HCT116 (cell line): ENCODE data around the gene SENP1. TPM values are rescaled to one million over a fixed set of nuclear protein-coding genes. Genes with fewer than 3 reads are reported as not detected.

Experiments
- ATAC-seq: fragments of 200-7000 bp; cut with Tn5 transposase; 2 replicates; pipeline ENCODE4 v1.9.1; 2020; ENCODE audit warnings: mild to moderate bottlenecking, moderate library complexity
- BruUV-seq: library from RNA; stranded (reverse); fragments of 400-500 nt; replicated peaks from 2 replicates; lab custom pipeline; 2021; lab: Mats Ljungman, UMichigan
- CTCF ChIA-PET: fragments of 300-600 bp; sonication (Branson Sonifier 250); formaldehyde crosslinking; loops from one replicate; lab custom pipeline; 2021; ENCODE audit warnings: antibody characterized with exemption; lab: Charles Lee
- POLR2A ChIA-PET: fragments of 300-600, 350-600 bp; sonication (Branson Sonifier 250); formaldehyde crosslinking; loops from one replicate; lab custom pipeline; 2021; ENCODE audit warnings: antibody characterized with exemption; lab: Charles Lee
- RAD21 ChIA-PET, 2 experiments: fragments of 300-600 bp; sonication (Branson Sonifier 250); formaldehyde crosslinking; loops; one replicate each; lab custom pipeline; 2023; ENCODE audit warnings: low total read pairs in 2 of 2; ENCODE audit not compliant: uncharacterized antibody in 2 of 2, unreplicated experiment in 2 of 2, low non-redundant PET in 1 of 2; lab: Charles Lee
- DNase-seq: peaks from one replicate; pipeline ENCODE4 v3.0.0-alpha.2; 2010; ENCODE audit warnings: low read depth, low spot score
- H2AFZ ChIP-seq: fragments of 200-600 bp; shearing (Covaris generic), sonication (generic); 2 replicates; pipeline ENCODE4 v1.6.1; 2017; ENCODE audit warnings: low read depth, mixed run types, mixed read lengths, antibody characterized with exemption, low read length; ENCODE audit not compliant: poor library complexity, severe bottlenecking
- H3K27ac ChIP-seq: 2 replicates; pipeline ENCODE4 v1.5.1; 2012; ENCODE audit warnings: low read depth, low read length
- H3K27me3 ChIP-seq: fragments of 200-600 bp; sonication (generic); 2 replicates; pipeline ENCODE4 v1.6.1; 2016; ENCODE audit warnings: mixed run types, low read length, mixed read lengths; ENCODE audit not compliant: insufficient read depth
- H3K36me3 ChIP-seq, 2 experiments: fragments of 200-500 bp in 1 of 2; fragments of 200-600 bp in 1 of 2; sonication (Bioruptor generic) in 1 of 2; sonication (generic) in 1 of 2; 2 replicates each; pipeline versions ENCODE4 v1.5.1 to v1.6.1; 2014 to 2016; ENCODE audit warnings: low read length in 2 of 2, inconsistent platforms in 1 of 2, mixed read lengths in 1 of 2, mixed run types in 1 of 2; ENCODE audit not compliant: insufficient read depth in 2 of 2, control insufficient read depth in 1 of 2
- H3K4me1 ChIP-seq, 2 experiments: fragments of 200-600 bp in 1 of 2; sonication (generic) in 1 of 2; 2 replicates each; pipeline versions ENCODE4 v1.5.1 to v1.6.1; 2012 to 2017; ENCODE audit warnings: low read length in 2 of 2, inconsistent platforms in 1 of 2, mild to moderate bottlenecking in 1 of 2, mixed read lengths in 1 of 2, mixed run types in 1 of 2, moderate library complexity in 1 of 2; ENCODE audit not compliant: insufficient read depth in 2 of 2, control insufficient read depth in 1 of 2
- H3K4me2 ChIP-seq: fragments of 200-600 bp; sonication (generic); 2 replicates; pipeline ENCODE4 v1.6.1; 2017; ENCODE audit warnings: mixed run types, low read length, mixed read lengths
- H3K4me3 ChIP-seq, 2 experiments: fragments of 200-600 bp in 1 of 2; sonication (generic) in 1 of 2; replicated peaks in 1 of 2; 2 replicates each; pipeline ENCODE4 v1.5.1; 2011 to 2016; ENCODE audit warnings: low read length in 2 of 2, control low read depth in 1 of 2, low read depth in 1 of 2, mild to moderate bottlenecking in 1 of 2, mixed read lengths in 1 of 2, mixed run types in 1 of 2
- H3K79me2 ChIP-seq: fragments of 200-600 bp; sonication (generic); 2 replicates; pipeline ENCODE4 v1.6.1; 2017; ENCODE audit warnings: mild to moderate bottlenecking, mixed run types, low read length, moderate library complexity, mixed read lengths; ENCODE audit not compliant: insufficient read depth
- H3K9ac ChIP-seq: fragments of 200-600 bp; sonication (generic); 2 replicates; pipeline ENCODE4 v1.6.1; 2016; ENCODE audit warnings: low read length, mixed read lengths
- H3K9me2 ChIP-seq: fragments of 200-600 bp; sonication (generic), shearing (Covaris generic); 2 replicates; pipeline ENCODE4 v1.6.1; 2017; ENCODE audit warnings: mixed run types, mild to moderate bottlenecking, moderate library complexity; ENCODE audit not compliant: insufficient read depth
- H3K9me3 ChIP-seq, 2 experiments: fragments of 200-500 bp in 1 of 2; fragments of 200-600 bp in 1 of 2; sonication (Bioruptor generic) in 1 of 2; sonication (generic) in 1 of 2; 2 replicates each; pipeline ENCODE4 v1.6.1; 2014 to 2017; ENCODE audit warnings: low read length in 2 of 2, mixed read lengths in 2 of 2, inconsistent platforms in 1 of 2, low read depth in 1 of 2, mild to moderate bottlenecking in 1 of 2, mixed run types in 1 of 2, moderate library complexity in 1 of 2; ENCODE audit not compliant: control insufficient read depth in 1 of 2, insufficient read depth in 1 of 2
- H4K20me1 ChIP-seq: fragments of 200-600 bp; sonication (generic), shearing (Covaris generic); 2 replicates; pipeline ENCODE4 v1.6.1; 2017; ENCODE audit warnings: mixed run types, mild to moderate bottlenecking, moderate library complexity; ENCODE audit not compliant: insufficient read depth
- ATF3 ChIP-seq: IDR thresholded peaks from 2 replicates; pipeline ENCODE4 v1.6.1; 2012
- CEBPB ChIP-seq: IDR thresholded peaks from 2 replicates; pipeline ENCODE4 v1.6.1; 2012; ENCODE audit warnings: low read depth
- EGR1 ChIP-seq: IDR thresholded peaks from 2 replicates; pipeline ENCODE4 v1.6.1; 2012; ENCODE audit warnings: low read depth
- ELF1 ChIP-seq: IDR thresholded peaks from 2 replicates; pipeline ENCODE4 v1.6.1; 2012; ENCODE audit warnings: low read depth, borderline replicate concordance
- EZH2phosphoT487 ChIP-seq: fragments of 200-600 bp; IDR thresholded peaks from 2 replicates; pipeline ENCODE4 v1.6.1; 2018; ENCODE audit warnings: antibody characterized with exemption, borderline replicate concordance
- FOSL1 ChIP-seq: IDR thresholded peaks from 2 replicates; pipeline ENCODE4 v1.6.1; 2012; ENCODE audit warnings: low read depth
- MAX ChIP-seq: IDR thresholded peaks from 2 replicates; pipeline ENCODE4 v1.6.1; 2012
- RAD21 ChIP-seq: IDR thresholded peaks from 2 replicates; pipeline ENCODE4 v1.6.1; 2012; ENCODE audit warnings: low read depth, mild to moderate bottlenecking
- SRF ChIP-seq: IDR thresholded peaks from 2 replicates; pipeline ENCODE4 v1.6.1; 2012; ENCODE audit warnings: low read depth
- YY1 ChIP-seq: IDR thresholded peaks from 2 replicates; pipeline ENCODE4 v1.6.1; 2011; ENCODE audit warnings: low read length, low read depth, moderate library complexity, mild to moderate bottlenecking; ENCODE audit not compliant: insufficient replicate concordance; ENCODE audit errors: extremely low read depth
- ZFX ChIP-seq: fragments of 450-650 bp; IDR thresholded peaks from 2 replicates; pipeline ENCODE4 v1.6.1; 2017
- ZNF274 ChIP-seq: fragments of 200-500 bp; sonication (Bioruptor generic); IDR thresholded peaks from 2 replicates; pipeline ENCODE4 v1.6.1; 2014; ENCODE audit warnings: mild to moderate bottlenecking, low read depth, low read length, inconsistent platforms
- intact Hi-C: fragments of 100-400 bp; cut with micrococcal nuclease; formaldehyde crosslinking; loops from 2 replicates; pipeline ENCODE4 v1.10.0; 2022
- total RNA-seq: library from RNA; stranded (reverse); gene quantifications from one replicate; pipeline ENCODE4 v1.2.1, GENCODE V29; 2021; ENCODE audit not compliant: unreplicated experiment
- TF ChIP-seq, protein P1 (sequence below): IDR thresholded peaks from 2 replicates; pipeline ENCODE4 v1.6.1; 2012; ENCODE audit warnings: low read depth
- TF ChIP-seq, protein P2 (sequence below), 3 experiments: fragments of 200-600 bp in 1 of 3; sonication (generic) in 1 of 3; IDR thresholded peaks in 2 of 3; conservative IDR thresholded peaks in 1 of 3; 2 replicates each; pipeline ENCODE4 v1.5.1; 2012 to 2017; ENCODE audit warnings: low read depth in 2 of 3, low read length in 2 of 3, antibody characterized with exemption in 1 of 3, borderline replicate concordance in 1 of 3, control low read depth in 1 of 3, mild to moderate bottlenecking in 1 of 3, mixed read lengths in 1 of 3, mixed run types in 1 of 3, moderate library complexity in 1 of 3; ENCODE audit not compliant: insufficient read depth in 1 of 3

The SENP1 gene
- total RNA-seq, 1 experiment from 2014 or later = 17.7 TPM

DNA sequence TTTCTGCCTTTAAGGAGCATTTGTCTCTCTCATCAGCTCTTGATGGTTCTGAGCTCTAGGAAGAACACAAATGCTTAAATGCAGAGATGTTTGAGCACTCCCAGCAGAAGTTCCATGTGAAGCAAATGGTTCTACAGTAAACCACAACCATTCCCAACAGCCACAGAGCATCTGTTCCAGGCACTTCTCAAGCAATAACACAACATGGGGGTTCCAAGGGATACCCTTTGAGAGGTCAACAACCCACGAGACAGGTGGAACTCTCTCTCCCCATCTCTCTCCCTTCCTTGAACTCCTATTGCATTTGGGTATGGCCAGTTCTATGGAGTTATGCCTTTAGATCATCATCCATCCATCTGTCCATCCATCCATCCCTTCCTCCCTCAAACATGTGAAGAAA lies 96.4 kb downstream of the SENP1 start:
- no TSS peak for BruUV-seq

More for the DNA sequence above, 96.4 kb downstream of the SENP1 start:
- RAD21 ChIA-PET = no interaction called here
- CTCF ChIA-PET = no interaction called here
- Histone ChIP-seq H2AFZ (no peak overlapping the region), H3K79me2 (no peaks in the 10 kb centered on the region), H3K27ac (no peak overlapping the region), H3K36me3 (no peaks in the 10 kb centered on the region), H3K4me3 (no peak overlapping the region), H4K20me1 (no peaks in the 10 kb centered on the region), H3K4me1 (no peaks in the 10 kb centered on the region), H3K27me3 (peaks cover 8% of the 10 kb centered on the region; the same call in 1 of the 2 replicates), H3K9me3 (no peaks in the 10 kb centered on the region), H3K9ac (no peak overlapping the region), H3K4me2 (no peak overlapping the region), H3K9me2 (no peaks in the 10 kb centered on the region)
- ATAC-seq = no peak
- POLR2A ChIA-PET = no interaction called here
- intact Hi-C loops = no loop called here
- TF ChIP-seq ATF3 = no peak
- no peak for TF ChIP-seq CEBPB
- no peak for TF ChIP-seq RAD21
- TF ChIP-seq MAX = no peak
- TF ChIP-seq, protein P1, sequence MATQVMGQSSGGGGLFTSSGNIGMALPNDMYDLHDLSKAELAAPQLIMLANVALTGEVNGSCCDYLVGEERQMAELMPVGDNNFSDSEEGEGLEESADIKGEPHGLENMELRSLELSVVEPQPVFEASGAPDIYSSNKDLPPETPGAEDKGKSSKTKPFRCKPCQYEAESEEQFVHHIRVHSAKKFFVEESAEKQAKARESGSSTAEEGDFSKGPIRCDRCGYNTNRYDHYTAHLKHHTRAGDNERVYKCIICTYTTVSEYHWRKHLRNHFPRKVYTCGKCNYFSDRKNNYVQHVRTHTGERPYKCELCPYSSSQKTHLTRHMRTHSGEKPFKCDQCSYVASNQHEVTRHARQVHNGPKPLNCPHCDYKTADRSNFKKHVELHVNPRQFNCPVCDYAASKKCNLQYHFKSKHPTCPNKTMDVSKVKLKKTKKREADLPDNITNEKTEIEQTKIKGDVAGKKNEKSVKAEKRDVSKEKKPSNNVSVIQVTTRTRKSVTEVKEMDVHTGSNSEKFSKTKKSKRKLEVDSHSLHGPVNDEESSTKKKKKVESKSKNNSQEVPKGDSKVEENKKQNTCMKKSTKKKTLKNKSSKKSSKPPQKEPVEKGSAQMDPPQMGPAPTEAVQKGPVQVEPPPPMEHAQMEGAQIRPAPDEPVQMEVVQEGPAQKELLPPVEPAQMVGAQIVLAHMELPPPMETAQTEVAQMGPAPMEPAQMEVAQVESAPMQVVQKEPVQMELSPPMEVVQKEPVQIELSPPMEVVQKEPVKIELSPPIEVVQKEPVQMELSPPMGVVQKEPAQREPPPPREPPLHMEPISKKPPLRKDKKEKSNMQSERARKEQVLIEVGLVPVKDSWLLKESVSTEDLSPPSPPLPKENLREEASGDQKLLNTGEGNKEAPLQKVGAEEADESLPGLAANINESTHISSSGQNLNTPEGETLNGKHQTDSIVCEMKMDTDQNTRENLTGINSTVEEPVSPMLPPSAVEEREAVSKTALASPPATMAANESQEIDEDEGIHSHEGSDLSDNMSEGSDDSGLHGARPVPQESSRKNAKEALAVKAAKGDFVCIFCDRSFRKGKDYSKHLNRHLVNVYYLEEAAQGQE = no peak
- no peak for TF ChIP-seq EGR1
- no peak for TF ChIP-seq SRF
- no peak for TF ChIP-seq YY1
- no peak for TF ChIP-seq EZH2phosphoT487
- no peak for TF ChIP-seq FOSL1
- TF ChIP-seq ELF1 = no peak
- TF ChIP-seq, protein P2, sequence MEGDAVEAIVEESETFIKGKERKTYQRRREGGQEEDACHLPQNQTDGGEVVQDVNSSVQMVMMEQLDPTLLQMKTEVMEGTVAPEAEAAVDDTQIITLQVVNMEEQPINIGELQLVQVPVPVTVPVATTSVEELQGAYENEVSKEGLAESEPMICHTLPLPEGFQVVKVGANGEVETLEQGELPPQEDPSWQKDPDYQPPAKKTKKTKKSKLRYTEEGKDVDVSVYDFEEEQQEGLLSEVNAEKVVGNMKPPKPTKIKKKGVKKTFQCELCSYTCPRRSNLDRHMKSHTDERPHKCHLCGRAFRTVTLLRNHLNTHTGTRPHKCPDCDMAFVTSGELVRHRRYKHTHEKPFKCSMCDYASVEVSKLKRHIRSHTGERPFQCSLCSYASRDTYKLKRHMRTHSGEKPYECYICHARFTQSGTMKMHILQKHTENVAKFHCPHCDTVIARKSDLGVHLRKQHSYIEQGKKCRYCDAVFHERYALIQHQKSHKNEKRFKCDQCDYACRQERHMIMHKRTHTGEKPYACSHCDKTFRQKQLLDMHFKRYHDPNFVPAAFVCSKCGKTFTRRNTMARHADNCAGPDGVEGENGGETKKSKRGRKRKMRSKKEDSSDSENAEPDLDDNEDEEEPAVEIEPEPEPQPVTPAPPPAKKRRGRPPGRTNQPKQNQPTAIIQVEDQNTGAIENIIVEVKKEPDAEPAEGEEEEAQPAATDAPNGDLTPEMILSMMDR (IDR thresholded peaks at IDR 0.05 in 2 of 3, conservative IDR thresholded peaks at IDR 0.05 in 1 of 3; ENCODE audit: borderline replicate concordance in 1 of 3, insufficient read depth in 1 of 3, low read depth in 2 of 3, low read length in 2 of 3) = no peak
- TF ChIP-seq ZFX = no peak
- TF ChIP-seq ZNF274 = no peak
- DNase-seq = no peak
